AG09309 (cell line): ENCODE measurements around the gene RIN3.
A peak's percentile ranks its signal among the peaks of the same experiment; 100 is the strongest.

Source experiments
- DNase-seq: peaks from one replicate; pipeline ENCODE4 v3.0.0-alpha.2; 2010; ENCODE audit warnings: low read depth
- H3K4me3 ChIP-seq: 2 replicates; pipeline ENCODE4 v1.5.1; 2011; ENCODE audit warnings: mild to moderate bottlenecking, low read depth, low read length, moderate library complexity; ENCODE audit not compliant: control insufficient read depth
- TF ChIP-seq, protein P1 (sequence below): IDR thresholded peaks from 2 replicates; pipeline ENCODE4 v1.5.1; 2011; ENCODE audit warnings: mild to moderate bottlenecking, low read depth, low read length, inconsistent platforms; ENCODE audit not compliant: insufficient read depth, control insufficient read depth; ENCODE audit errors: missing control alignments

RIN3 gene

DNA sequence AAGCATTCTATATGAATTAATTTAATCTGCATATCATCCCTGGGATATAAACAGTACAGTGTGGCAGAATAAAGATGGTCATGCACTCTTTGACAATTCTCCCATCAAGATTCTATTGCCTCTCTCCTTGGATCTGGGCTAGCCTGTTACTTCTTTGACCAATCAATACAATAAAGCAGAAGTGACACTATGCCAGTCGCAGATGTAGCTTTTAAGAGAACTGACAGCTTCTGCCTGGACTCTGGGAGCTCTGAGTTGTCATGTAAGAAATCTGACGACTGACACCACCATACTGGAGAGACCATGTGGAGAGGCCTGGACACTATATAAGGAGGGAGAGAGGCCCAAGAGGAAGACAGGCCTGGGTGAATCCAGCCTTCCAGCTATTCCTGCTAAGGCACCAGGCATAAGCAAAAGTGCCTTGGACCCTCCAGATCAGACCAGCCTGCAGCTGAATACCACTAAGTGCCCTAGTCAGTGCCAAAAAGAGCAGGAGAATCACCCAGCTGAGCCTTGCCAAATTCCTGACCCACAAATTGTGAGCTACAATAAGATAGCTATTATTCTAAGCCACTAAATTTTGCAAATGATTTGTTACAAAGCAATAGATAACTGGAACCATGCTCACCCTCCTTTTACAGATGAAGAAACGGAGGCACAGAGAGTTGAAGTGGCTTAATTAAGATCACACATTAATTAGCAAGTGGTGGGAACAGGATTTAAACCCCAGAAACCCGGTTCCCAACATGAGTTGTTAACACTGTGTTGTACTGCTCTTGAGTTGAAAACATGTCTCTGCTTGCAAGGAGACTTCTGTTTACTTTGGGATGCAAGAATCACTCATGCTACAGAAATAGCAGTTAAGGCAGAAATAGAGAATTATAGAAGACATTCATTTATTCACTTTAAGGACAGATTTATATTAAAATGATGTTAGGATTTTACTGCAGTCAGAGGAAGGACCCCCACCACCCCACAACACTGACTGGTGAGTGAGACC, 84.6 kb downstream of the RIN3 start:
- TF ChIP-seq, protein P1, sequence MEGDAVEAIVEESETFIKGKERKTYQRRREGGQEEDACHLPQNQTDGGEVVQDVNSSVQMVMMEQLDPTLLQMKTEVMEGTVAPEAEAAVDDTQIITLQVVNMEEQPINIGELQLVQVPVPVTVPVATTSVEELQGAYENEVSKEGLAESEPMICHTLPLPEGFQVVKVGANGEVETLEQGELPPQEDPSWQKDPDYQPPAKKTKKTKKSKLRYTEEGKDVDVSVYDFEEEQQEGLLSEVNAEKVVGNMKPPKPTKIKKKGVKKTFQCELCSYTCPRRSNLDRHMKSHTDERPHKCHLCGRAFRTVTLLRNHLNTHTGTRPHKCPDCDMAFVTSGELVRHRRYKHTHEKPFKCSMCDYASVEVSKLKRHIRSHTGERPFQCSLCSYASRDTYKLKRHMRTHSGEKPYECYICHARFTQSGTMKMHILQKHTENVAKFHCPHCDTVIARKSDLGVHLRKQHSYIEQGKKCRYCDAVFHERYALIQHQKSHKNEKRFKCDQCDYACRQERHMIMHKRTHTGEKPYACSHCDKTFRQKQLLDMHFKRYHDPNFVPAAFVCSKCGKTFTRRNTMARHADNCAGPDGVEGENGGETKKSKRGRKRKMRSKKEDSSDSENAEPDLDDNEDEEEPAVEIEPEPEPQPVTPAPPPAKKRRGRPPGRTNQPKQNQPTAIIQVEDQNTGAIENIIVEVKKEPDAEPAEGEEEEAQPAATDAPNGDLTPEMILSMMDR, result no peak

DNA sequence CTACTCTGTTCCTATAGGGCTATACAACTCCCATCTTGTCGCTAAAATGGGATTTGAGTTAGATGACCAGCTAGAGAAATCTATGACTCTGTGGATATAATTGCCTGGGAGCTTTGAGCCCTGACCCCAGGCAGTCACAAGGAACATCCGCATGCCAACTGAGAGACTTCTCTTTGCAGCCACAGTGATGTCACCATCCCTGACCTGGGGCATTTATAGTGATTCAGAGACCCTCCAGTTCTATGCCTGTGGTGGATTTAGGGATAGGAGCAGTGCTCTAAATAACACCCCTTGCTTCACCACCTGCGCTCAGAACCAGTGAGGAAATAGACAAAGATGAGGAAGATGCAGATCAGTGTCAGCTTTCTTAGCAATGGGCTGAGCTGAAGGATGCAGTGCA, 86.2 kb downstream of the RIN3 start:
- no peak for DNase-seq
- TF ChIP-seq, protein P1, result no peak
- H3K4me3 ChIP-seq, result no peak overlapping the region

More for the DNA sequence above, 84.6 kb downstream of the RIN3 start:
- no peak for DNase-seq
- H3K4me3 ChIP-seq, result no peak overlapping the region

GRCh38 chr14:92600318-92601053, 86.9 kb downstream of the RIN3 start:
- peak; percentile 77 for DNase-seq
- H3K4me3 ChIP-seq, result no peak overlapping the region
- TF ChIP-seq, protein P1, result peak; percentile 45

- H3K4me3 ChIP-seq, result no peak overlapping the region
- TF ChIP-seq, protein P1, result no peak
- DNase-seq, result no peak
Measured at GRCh38 chr14:92601131-92601710, 87.6 kb downstream of the RIN3 start.

DNA sequence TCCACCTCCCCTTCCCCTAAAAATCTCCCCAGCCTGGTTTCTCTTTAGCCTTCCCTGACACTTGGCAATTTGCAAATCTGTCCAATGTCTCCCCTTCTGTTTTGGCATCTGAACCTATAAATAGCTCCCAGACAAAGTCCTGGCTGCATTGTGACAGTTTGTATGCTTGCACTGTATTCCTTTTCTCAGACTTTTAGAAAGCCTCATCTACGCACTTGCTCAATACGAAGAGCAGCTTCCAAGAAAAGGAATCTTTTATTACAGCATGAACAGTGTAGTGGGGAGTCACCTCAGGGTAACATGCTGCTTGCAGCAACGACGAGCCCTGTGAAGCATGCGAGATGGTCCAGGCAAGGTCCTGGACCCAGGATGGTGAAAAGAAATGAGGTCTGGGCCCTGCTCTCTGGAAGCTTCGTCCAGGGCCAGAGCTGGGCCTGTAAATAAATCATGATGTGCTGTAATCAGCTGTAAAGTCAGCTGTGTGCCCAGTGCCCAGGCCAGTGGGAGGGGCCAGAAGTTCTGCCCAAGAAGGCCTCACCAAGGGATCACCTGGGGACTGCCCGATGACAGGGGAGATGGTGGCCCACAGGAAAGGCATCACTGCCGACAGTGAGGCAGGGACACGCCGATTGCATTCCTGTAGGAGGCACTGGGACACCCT, 88.3 kb downstream of the RIN3 start:
- TF ChIP-seq, protein P1, result no peak
- no peak overlapping the region for H3K4me3 ChIP-seq
- DNase-seq, result no peak
